Measurements from ENCODE around the gene MAP3K14.

- no peak for TF ChIP-seq CTCF (IDR thresholded peaks at IDR 0.05 in 2 of 3, conservative IDR thresholded peaks at IDR 0.05 in 1 of 3; ENCODE audit: borderline replicate concordance in 1 of 3, insufficient read depth in 1 of 3, low read depth in 2 of 3, low read length in 2 of 3)
- TF ChIP-seq MAX (IDR thresholded peaks at IDR 0.05) = no peak
- no peak for TF ChIP-seq POLR2A (IDR thresholded peaks at IDR 0.05; ENCODE audit: borderline replicate concordance, extremely low read depth, insufficient read depth, insufficient read length)
- TF ChIP-seq TCF7L2 (IDR thresholded peaks at IDR 0.05; ENCODE audit: borderline replicate concordance, extremely low read depth, insufficient read depth, insufficient read length) = no peak
- TF ChIP-seq EZH2 (IDR thresholded peaks at IDR 0.05) = no peak
- no peak for TF ChIP-seq EGR1 (IDR thresholded peaks at IDR 0.05; ENCODE audit: low read depth)
- TF ChIP-seq POLR2AphosphoS5 (IDR thresholded peaks at IDR 0.05; ENCODE audit: low read depth, low read length) = no peak
Observed at GRCh38 chr17:45225051-45225700, 91.6 kb downstream of the MAP3K14 start.

All from HCT116 (cell line).